ENCODE measurements around the gene MROH8. TPM values are rescaled to one million over a fixed set of nuclear protein-coding genes. Genes with fewer than 3 reads are reported as not detected.

Gene MROH8
- total and polyA plus RNA-seq, 2 of the 13 experiments (the other 11 are each of a cell fraction or from before 2014, with no cell fraction given), result 2.6 to 5.5 TPM

- TF ChIP-seq TBX3 (IDR thresholded peaks at IDR 0.05; ENCODE audit: borderline replicate concordance) (peak; percentile 94), GABPB1 (CRISPR knock-in tag; IDR thresholded peaks at IDR 0.05) (peak; percentile 92), ZNF331 (CRISPR knock-in tag; IDR thresholded peaks at IDR 0.05) (peak; percentile 84), ZNF713 (CRISPR knock-in tag; IDR thresholded peaks at IDR 0.05) (0 out of 2 replicates have a peak, but pooled peaks have one; percentile 65), TP53 (CRISPR knock-in tag; conservative IDR thresholded peaks at IDR 0.05) (peak; percentile 91; the same call in 1 of the 2 replicates), EP300 (IDR thresholded peaks at IDR 0.05; ENCODE audit: low read depth in 2 of 2, low read length in 2 of 2) (peak; percentile 27 to 81; a peak in 3 of 4 replicates), EP300 (CRISPR knock-in tag; IDR thresholded peaks at IDR 0.05; ENCODE audit: borderline replicate concordance) (peak; percentile 72; the same call in 1 of the 2 replicates), ZNF12 (CRISPR knock-in tag; IDR thresholded peaks at IDR 0.05) (peak; percentile 90), MAX (IDR thresholded peaks at IDR 0.05) (peak; percentile 98), SETDB1 (CRISPR knock-in tag; IDR thresholded peaks at IDR 0.05; ENCODE audit: borderline replicate concordance) (no peak; the same call in 1 of the 2 replicates), ZNF674 (CRISPR knock-in tag; IDR thresholded peaks at IDR 0.05; ENCODE audit: low read depth) (no peak), ZNF382 (CRISPR knock-in tag; IDR thresholded peaks at IDR 0.05; ENCODE audit: borderline replicate concordance) (no peak), ZMYM3 (CRISPR knock-in tag; IDR thresholded peaks at IDR 0.05) (peak; percentile 83), GLMP (CRISPR knock-in tag; IDR thresholded peaks at IDR 0.05; ENCODE audit: borderline replicate concordance) (0 out of 2 replicates have a peak, but pooled peaks have one; percentile 77), RARG (CRISPR knock-in tag; IDR thresholded peaks at IDR 0.05; ENCODE audit: low read depth) (peak; percentile 90; the same call in 1 of the 2 replicates), TCF12 (IDR thresholded peaks at IDR 0.05) (no peak), TCF12 (CRISPR knock-in tag; IDR thresholded peaks at IDR 0.05) (peak; percentile 98), SPEN (CRISPR knock-in tag; IDR thresholded peaks at IDR 0.05; ENCODE audit: low read depth) (peak; percentile 97), ATF2 (CRISPR knock-in tag; IDR thresholded peaks at IDR 0.05) (peak; percentile 93), ETV6 (CRISPR knock-in tag; conservative IDR thresholded peaks at IDR 0.05) (peak; percentile 93), ZC3H4 (CRISPR knock-in tag; IDR thresholded peaks at IDR 0.05; ENCODE audit: borderline replicate concordance) (peak; percentile 50; the same call in 1 of the 2 replicates), ZNF20 (CRISPR knock-in tag; IDR thresholded peaks at IDR 0.05) (peak; percentile 99), ZNF574 (CRISPR knock-in tag; IDR thresholded peaks at IDR 0.05) (peak; percentile 95), JUNB (CRISPR knock-in tag; IDR thresholded peaks at IDR 0.05; ENCODE audit: borderline replicate concordance) (peak; percentile 78), RFX1 (IDR thresholded peaks at IDR 0.05) (no peak)
Measured at GRCh38 chr20:37095599-37096414, 83.5 kb downstream of the MROH8 start, which contains the start of gene RBL1 (continued).

Measured in HepG2 (cell line).